H9 (cell line): Measurements from ENCODE around the gene PIH1D2. TPM values are rescaled to one million over a fixed set of nuclear protein-coding genes. Genes with fewer than 3 reads are reported as not detected.
"Not testable (repeated sequence)": the region's sequence is repeated elsewhere in the genome, so short reads cannot be mapped to it uniquely, and the experiment has no call there.

Source experiments
- DNase-seq: peaks from one replicate; pipeline ENCODE4 v3.0.0-alpha.2; 2017
- H2AFZ ChIP-seq: one replicate; pipeline ENCODE4 v1.6.1; 2013; ENCODE audit warnings: mild to moderate bottlenecking, low read length, control low read depth, moderate library complexity
- H2AK5ac ChIP-seq: 2 replicates; pipeline ENCODE4 v1.6.1; 2013; ENCODE audit warnings: low read length, control low read depth, mixed read lengths; ENCODE audit not compliant: insufficient read length
- H2BK120ac ChIP-seq: one replicate; pipeline ENCODE4 v1.6.1; 2013; ENCODE audit warnings: low read depth, mild to moderate bottlenecking, low read length, control low read depth, inconsistent platforms; ENCODE audit not compliant: poor library complexity, severe bottlenecking
- H2BK12ac ChIP-seq: 2 replicates; pipeline ENCODE4 v1.6.1; 2013; ENCODE audit warnings: low read length, control low read depth, mixed read lengths, low read depth; ENCODE audit not compliant: insufficient read length
- H2BK15ac ChIP-seq: 2 replicates; pipeline ENCODE4 v1.6.1; 2013; ENCODE audit warnings: low read depth, low read length, control low read depth
- H2BK20ac ChIP-seq: one replicate; pipeline ENCODE4 v1.6.1; 2013; ENCODE audit warnings: low read depth, mild to moderate bottlenecking, low read length, control low read depth, inconsistent platforms; ENCODE audit not compliant: poor library complexity, severe bottlenecking
- H2BK5ac ChIP-seq: 2 replicates; pipeline ENCODE4 v1.6.1; 2013; ENCODE audit warnings: low read length, control low read depth, mixed read lengths; ENCODE audit not compliant: insufficient read length
- H3K14ac ChIP-seq: 2 replicates; pipeline ENCODE4 v1.6.1; 2013; ENCODE audit warnings: low read length, control low read depth; ENCODE audit not compliant: insufficient read depth
- H3K18ac ChIP-seq: 2 replicates; pipeline ENCODE4 v1.6.1; 2013; ENCODE audit warnings: low read depth, mild to moderate bottlenecking, mixed read lengths, low read length, control low read depth; ENCODE audit not compliant: insufficient read length
- H3K23ac ChIP-seq: 2 replicates; pipeline ENCODE4 v1.6.1; 2013; ENCODE audit warnings: low read length, control low read depth, mixed read lengths, low read depth; ENCODE audit not compliant: insufficient read length
- H3K23me2 ChIP-seq: 2 replicates; pipeline ENCODE4 v1.6.1; 2013; ENCODE audit warnings: low read depth, mild to moderate bottlenecking, mixed read lengths, low read length, control low read depth; ENCODE audit not compliant: insufficient read length, poor library complexity, severe bottlenecking
- H3K27ac ChIP-seq: 2 replicates; pipeline ENCODE4 v1.5.1; 2013; ENCODE audit warnings: low read length, control low read depth, mixed read lengths, low read depth; ENCODE audit not compliant: insufficient read length
- H3K27me3 ChIP-seq: 2 replicates; pipeline ENCODE4 v1.6.1; 2013; ENCODE audit warnings: low read length, control low read depth, inconsistent platforms; ENCODE audit not compliant: insufficient read depth
- H3K4ac ChIP-seq: 2 replicates; pipeline ENCODE4 v1.6.1; 2013; ENCODE audit warnings: low read depth, mild to moderate bottlenecking, control low read depth, inconsistent platforms, low read length, moderate library complexity
- H3K4me1 ChIP-seq: 2 replicates; pipeline ENCODE4 v1.6.1; 2013; ENCODE audit warnings: low read length, control low read depth, inconsistent platforms; ENCODE audit not compliant: insufficient read depth
- H3K4me2 ChIP-seq: 2 replicates; pipeline ENCODE4 v1.6.1; 2013; ENCODE audit warnings: low read length, control low read depth, mixed read lengths; ENCODE audit not compliant: insufficient read length, insufficient read depth
- H3K56ac ChIP-seq: 2 replicates; pipeline ENCODE4 v1.6.1; 2013; ENCODE audit warnings: low read depth, mild to moderate bottlenecking, mixed read lengths, low read length, control low read depth; ENCODE audit not compliant: insufficient read length
- H3K79me1 ChIP-seq: 2 replicates; pipeline ENCODE4 v1.6.1; 2013; ENCODE audit warnings: low read depth, mild to moderate bottlenecking, moderate library complexity, low read length, control low read depth, inconsistent platforms; ENCODE audit not compliant: insufficient read depth, poor library complexity, severe bottlenecking
- H3K79me2 ChIP-seq: 2 replicates; pipeline ENCODE4 v1.6.1; 2013; ENCODE audit warnings: low read length, control low read depth, inconsistent platforms; ENCODE audit not compliant: insufficient read depth
- H3K9ac ChIP-seq: 2 replicates; pipeline ENCODE4 v1.6.1; 2013; ENCODE audit warnings: low read length, control low read depth, mixed read lengths; ENCODE audit not compliant: insufficient read length; ENCODE audit errors: extremely low read depth
- H3K9me3 ChIP-seq: one replicate; pipeline ENCODE4 v1.6.1; 2013; ENCODE audit warnings: low read depth, low read length, inconsistent platforms; ENCODE audit not compliant: control insufficient read depth
- H3T11ph ChIP-seq: one replicate; pipeline ENCODE4 v1.6.1; 2013; ENCODE audit warnings: mild to moderate bottlenecking, low read length, control low read depth, inconsistent platforms
- H4K20me1 ChIP-seq: one replicate; pipeline ENCODE4 v1.6.1; 2013; ENCODE audit not compliant: control insufficient read depth, insufficient read length, insufficient read depth
- H4K5ac ChIP-seq: 2 replicates; pipeline ENCODE4 v1.6.1; 2013; ENCODE audit warnings: low read depth, mild to moderate bottlenecking, mixed read lengths, low read length, control low read depth; ENCODE audit not compliant: insufficient read length
- H4K8ac ChIP-seq: replicated peaks from 2 replicates; pipeline ENCODE4 v1.6.1; 2013; ENCODE audit warnings: low read length, control low read depth, mixed read lengths, low read depth; ENCODE audit not compliant: insufficient read length
- H4K91ac ChIP-seq: 2 replicates; pipeline ENCODE4 v1.6.1; 2013; ENCODE audit warnings: low read depth, mild to moderate bottlenecking, moderate library complexity, mixed read lengths, low read length, control low read depth; ENCODE audit not compliant: insufficient read length
- H3K27ac Mint-ChIP-seq, 3 experiments: 2 replicates in 2 of 3; 3 replicates in 1 of 3; pipeline ENCODE4 v1.8.0; 2020 to 2021; ENCODE audit warnings: mixed read lengths in 3 of 3, mild to moderate bottlenecking in 1 of 3, moderate library complexity in 1 of 3
- H3K27me3 Mint-ChIP-seq: 2 replicates; pipeline ENCODE4 v1.8.0; 2021; ENCODE audit warnings: low read depth, mild to moderate bottlenecking, moderate library complexity, mixed read lengths
- H3K36me3 Mint-ChIP-seq, 3 experiments: 2 replicates in 2 of 3; 3 replicates in 1 of 3; pipeline ENCODE4 v1.8.0; 2020 to 2021; ENCODE audit warnings: low read depth in 3 of 3, mixed read lengths in 3 of 3; ENCODE audit not compliant: insufficient read depth in 1 of 3
- H3K4me1 Mint-ChIP-seq, 2 experiments: 2 replicates each; pipeline ENCODE4 v1.8.0; 2020; ENCODE audit warnings: mixed read lengths in 2 of 2
- H3K4me3 Mint-ChIP-seq, 2 experiments: 2 replicates in 1 of 2; 3 replicates in 1 of 2; pipeline ENCODE4 v1.8.0; 2020 to 2021; ENCODE audit warnings: mild to moderate bottlenecking in 2 of 2, mixed read lengths in 2 of 2, moderate library complexity in 1 of 2
- H3K9me3 Mint-ChIP-seq, 2 experiments: 2 replicates in 1 of 2; 3 replicates in 1 of 2; pipeline ENCODE4 v1.8.0; 2020; ENCODE audit warnings: mild to moderate bottlenecking in 2 of 2, mixed read lengths in 2 of 2, moderate library complexity in 1 of 2
- WGBS: extraction: QIAGEN DNeasy Blood & Tissue Kit; methylation state at CpG from one replicate; pipeline ENCODE4 v1.1.7; 2013; ENCODE audit warnings: missing lambda C conversion rate, low lambda C conversion rate, mixed read lengths; ENCODE audit not compliant: insufficient read length; ENCODE audit errors: extremely low coverage; 5-methylcytosine and 5-hydroxymethylcytosine counted together
- total RNA-seq: library from RNA; stranded (reverse); gene quantifications from 2 replicates; pipeline ENCODE4 v1.2.1, GENCODE V29; 2021

The PIH1D2 gene
- total RNA-seq, 1 experiment from 2014 or later = 1.1 TPM

GRCh38 chr11:112046647-112047046 lies 27.2 kb downstream of the PIH1D2 start:
- H3K79me1 ChIP-seq, H3K4me2 ChIP-seq, H4K91ac ChIP-seq, H3K23me2 ChIP-seq, H3K27ac Mint-ChIP-seq, H3K27me3 Mint-ChIP-seq, H2AFZ ChIP-seq, H3K9me3 ChIP-seq, H2BK15ac ChIP-seq, H2BK12ac ChIP-seq, H4K20me1 ChIP-seq, H3K4me1 Mint-ChIP-seq, H3K9me3 Mint-ChIP-seq, H3K14ac ChIP-seq, H3K79me2 ChIP-seq, H3K27ac ChIP-seq, DNase-seq, H3K27me3 ChIP-seq, H3K23ac ChIP-seq, H3K18ac ChIP-seq, H2BK20ac ChIP-seq, H3K4me1 ChIP-seq, H2AK5ac ChIP-seq, H2BK5ac ChIP-seq, H3K4ac ChIP-seq, H3K9ac ChIP-seq, H2BK120ac ChIP-seq, H3K56ac ChIP-seq, H4K8ac ChIP-seq, H4K5ac ChIP-seq, H3K4me3 Mint-ChIP-seq, H3T11ph ChIP-seq: not testable (repeated sequence)
- no CpG with 5 or more reads among the region's 2 CpGs for WGBS
- peaks cover 58 to 86% (median 82%) of the 10 kb centered on the region in 3 experiments for H3K36me3 Mint-ChIP-seq
